Uterus (tissue), 4 donors: ENCODE measurements around the gene SLIT3. TPM values are rescaled to one million over a fixed set of nuclear protein-coding genes. Genes with fewer than 3 reads are reported as not detected.

Experiments used
- DNase-seq, 2 donors: peaks; one replicate each; pipeline ENCODE4 v3.0.0-alpha.2; 2019 to 2020
- H3K27ac ChIP-seq, 2 donors: fragments of 200-600 bp; sonication (generic); 1 replicate in 1 of 2; 2 replicates in 1 of 2; pipeline ENCODE4 v1.5.1; 2016 to 2018
- H3K27me3 ChIP-seq, 2 donors: fragments of 200-600 bp; sonication (generic); one replicate each; pipeline ENCODE4 v1.5.1; 2018 to 2019; ENCODE audit warnings: control low read depth in 1 of 2
- H3K36me3 ChIP-seq, 2 donors: fragments of 200-600 bp; sonication (generic); one replicate each; pipeline ENCODE4 v1.5.1; 2019; ENCODE audit warnings: control low read depth in 1 of 2
- H3K4me1 ChIP-seq, 2 donors: fragments of 200-600 bp; sonication (generic); one replicate each; pipeline ENCODE4 v1.5.1; 2018 to 2019; ENCODE audit warnings: control low read depth in 1 of 2
- H3K4me3 ChIP-seq, 2 donors: fragments of 200-600 bp; sonication (generic); 1 replicate in 1 of 2; 2 replicates in 1 of 2; pipeline ENCODE4 v1.5.1; 2018 to 2019; ENCODE audit warnings: mild to moderate bottlenecking in 1 of 2
- H3K9me3 ChIP-seq, 2 donors: fragments of 200-600 bp; sonication (generic); one replicate each; pipeline ENCODE4 v1.5.1; 2019; ENCODE audit warnings: control low read depth in 1 of 2
- POLR2A ChIP-seq, 2 donors: fragments of 450-650 bp; IDR thresholded peaks; one replicate each; pipeline ENCODE4 v1.6.1; 2016; ENCODE audit warnings: antibody characterized with exemption in 2 of 2, mild to moderate bottlenecking in 1 of 2, moderate library complexity in 1 of 2
- intact Hi-C: fragments of 100-400 bp; cut with DNase I; formaldehyde crosslinking; loops from one replicate; pipeline ENCODE4 v1.15.1; 2023; ENCODE audit warnings: low total_unique reads
- total RNA-seq, 4 donors: library from RNA; depleted of rRNA in 3 of 4; stranded (reverse); fragments of >200 nt in 3 of 4; gene quantifications; one replicate each; pipeline versions ENCODE4 v1.1.0 to v1.2.4, GENCODE V29; 2014 to 2023
- TF ChIP-seq, protein P1 (sequence below), 4 experiments: fragments of 200-600 bp in 2 of 4; fragments of 450-650 bp in 2 of 4; sonication (generic) in 2 of 4; IDR thresholded peaks; one replicate each; pipeline ENCODE4 v1.5.1; 2016 to 2019; ENCODE audit warnings: antibody characterized with exemption in 4 of 4, mild to moderate bottlenecking in 2 of 4, moderate library complexity in 1 of 4
- donor health status: DM: yes; HTN: yes; CAD: no.

The SLIT3 gene
- total RNA-seq, 4 donors from 2014 or later = 9.4 to 62.2 (median 28.1) TPM

DNA sequence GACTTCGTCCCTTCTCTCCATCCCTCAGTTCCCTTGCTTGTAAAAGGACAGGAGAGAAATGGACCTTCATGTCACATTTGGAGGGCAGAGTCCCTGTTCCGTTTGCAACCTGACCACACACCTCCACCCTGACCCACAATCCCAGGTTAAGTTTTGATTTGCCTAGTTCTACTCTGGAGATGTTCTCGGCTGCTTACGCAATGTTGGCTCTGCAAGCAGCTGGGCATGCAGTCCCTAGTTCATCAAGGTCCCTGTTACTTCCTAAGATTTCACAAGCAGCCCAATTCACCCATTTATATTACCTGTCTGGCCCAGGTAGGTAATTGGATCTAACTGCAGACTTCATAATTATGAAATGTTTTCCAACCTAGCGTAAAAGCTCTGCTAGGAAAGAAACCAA lies 28.8 kb downstream of the SLIT3 start:
- Histone ChIP-seq H3K27me3 (no peaks in the 10 kb centered on the region), H3K4me3 (no peak overlapping the region), H3K4me1 (no peaks in the 10 kb centered on the region), H3K9me3 (no peaks in the 10 kb centered on the region), H3K27ac (no peak overlapping the region), H3K36me3 (no peaks in the 10 kb centered on the region)
- intact Hi-C loops = no loop called here
- DNase-seq = no peak
- no peak for TF ChIP-seq POLR2A (IDR thresholded peaks at IDR 0.05)

DNA sequence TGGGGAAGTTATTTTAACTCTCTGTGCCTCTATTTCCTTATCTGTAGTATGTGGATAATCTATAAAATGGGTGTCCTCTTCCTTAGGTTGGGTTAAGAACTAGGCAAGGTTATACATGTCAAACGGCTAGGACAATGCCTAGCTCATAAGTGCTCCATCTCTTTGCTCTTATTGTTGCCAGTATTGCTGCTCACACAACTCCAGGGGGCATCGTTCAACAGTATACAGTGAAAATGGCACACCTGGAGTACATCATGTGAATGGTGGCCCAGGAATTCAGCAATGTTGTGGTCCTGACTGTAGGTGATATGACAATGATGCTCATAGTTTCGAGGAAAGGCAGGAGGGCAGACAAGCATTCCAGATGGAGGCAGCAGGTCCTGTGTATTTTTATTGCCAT lies 30.1 kb downstream of the SLIT3 start:
- no peak for DNase-seq
- Histone ChIP-seq H3K27me3 (no peaks in the 10 kb centered on the region), H3K27ac (no peak overlapping the region), H3K9me3 (no peaks in the 10 kb centered on the region), H3K4me3 (no peak overlapping the region), H3K4me1 (no peaks in the 10 kb centered on the region), H3K36me3 (no peaks in the 10 kb centered on the region)
- TF ChIP-seq POLR2A (IDR thresholded peaks at IDR 0.05) = no peak
- TF ChIP-seq, protein P1, sequence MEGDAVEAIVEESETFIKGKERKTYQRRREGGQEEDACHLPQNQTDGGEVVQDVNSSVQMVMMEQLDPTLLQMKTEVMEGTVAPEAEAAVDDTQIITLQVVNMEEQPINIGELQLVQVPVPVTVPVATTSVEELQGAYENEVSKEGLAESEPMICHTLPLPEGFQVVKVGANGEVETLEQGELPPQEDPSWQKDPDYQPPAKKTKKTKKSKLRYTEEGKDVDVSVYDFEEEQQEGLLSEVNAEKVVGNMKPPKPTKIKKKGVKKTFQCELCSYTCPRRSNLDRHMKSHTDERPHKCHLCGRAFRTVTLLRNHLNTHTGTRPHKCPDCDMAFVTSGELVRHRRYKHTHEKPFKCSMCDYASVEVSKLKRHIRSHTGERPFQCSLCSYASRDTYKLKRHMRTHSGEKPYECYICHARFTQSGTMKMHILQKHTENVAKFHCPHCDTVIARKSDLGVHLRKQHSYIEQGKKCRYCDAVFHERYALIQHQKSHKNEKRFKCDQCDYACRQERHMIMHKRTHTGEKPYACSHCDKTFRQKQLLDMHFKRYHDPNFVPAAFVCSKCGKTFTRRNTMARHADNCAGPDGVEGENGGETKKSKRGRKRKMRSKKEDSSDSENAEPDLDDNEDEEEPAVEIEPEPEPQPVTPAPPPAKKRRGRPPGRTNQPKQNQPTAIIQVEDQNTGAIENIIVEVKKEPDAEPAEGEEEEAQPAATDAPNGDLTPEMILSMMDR (IDR thresholded peaks at IDR 0.05) = no peak
- intact Hi-C loops = no loop called here

DNA sequence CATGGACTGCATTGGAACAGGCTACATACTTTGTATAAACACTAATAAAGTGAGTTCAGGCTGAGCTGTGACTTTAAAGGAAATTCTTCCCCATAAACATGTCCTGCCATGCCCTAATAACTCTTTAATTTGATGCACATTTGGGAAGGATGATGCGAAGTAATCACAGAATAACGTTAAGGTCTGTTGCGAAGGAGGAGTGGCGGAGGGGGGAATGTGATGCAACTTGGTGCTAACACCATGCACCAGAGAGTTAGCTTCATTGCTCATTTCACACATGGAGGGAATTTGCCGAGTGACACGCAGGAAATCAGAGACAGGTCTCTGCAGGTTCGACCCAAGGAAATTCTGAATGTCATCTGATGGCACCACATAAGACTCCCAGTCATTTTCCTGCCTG lies 32.9 kb downstream of the SLIT3 start:
- H3K27me3 ChIP-seq = no peaks in the 10 kb centered on the region
- no peak for DNase-seq
- H3K9me3 ChIP-seq = no peaks in the 10 kb centered on the region
- intact Hi-C loops = no loop called here
- no peaks in the 10 kb centered on the region for H3K4me1 ChIP-seq
- H3K4me3 ChIP-seq = no peak overlapping the region
- TF ChIP-seq, protein P1 (IDR thresholded peaks at IDR 0.05) = no peak
- no peak for TF ChIP-seq POLR2A (IDR thresholded peaks at IDR 0.05)
- H3K36me3 ChIP-seq = no peaks in the 10 kb centered on the region
- H3K27ac ChIP-seq = no peak overlapping the region

DNA sequence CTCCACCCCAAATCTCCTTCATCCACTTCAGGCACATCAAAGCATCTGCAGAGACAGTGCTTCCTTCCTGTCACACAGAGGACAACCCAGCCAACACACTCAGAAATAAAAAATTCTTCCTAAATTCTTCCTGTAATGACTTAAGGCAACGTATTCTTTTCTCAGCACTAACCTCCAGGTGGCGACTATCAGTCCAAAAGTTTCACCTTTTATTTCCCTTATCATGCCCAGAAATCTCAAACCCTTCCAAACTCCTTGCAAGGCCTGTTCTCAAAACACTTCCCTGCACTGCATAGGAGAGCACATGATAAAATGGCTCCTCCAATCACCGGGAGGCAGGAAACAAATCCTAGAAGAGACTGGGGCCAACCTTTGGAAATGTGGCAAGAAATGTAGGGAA lies 35.1 kb downstream of the SLIT3 start:
- Histone ChIP-seq H3K9me3 (no peaks in the 10 kb centered on the region), H3K27ac (no peak overlapping the region), H3K27me3 (no peaks in the 10 kb centered on the region), H3K4me3 (no peak overlapping the region), H3K4me1 (no peaks in the 10 kb centered on the region), H3K36me3 (no peaks in the 10 kb centered on the region)
- DNase-seq = no peak
- TF ChIP-seq POLR2A (IDR thresholded peaks at IDR 0.05) = no peak
- TF ChIP-seq, protein P1 (IDR thresholded peaks at IDR 0.05) = no peak
- intact Hi-C loops = no loop called here

DNA sequence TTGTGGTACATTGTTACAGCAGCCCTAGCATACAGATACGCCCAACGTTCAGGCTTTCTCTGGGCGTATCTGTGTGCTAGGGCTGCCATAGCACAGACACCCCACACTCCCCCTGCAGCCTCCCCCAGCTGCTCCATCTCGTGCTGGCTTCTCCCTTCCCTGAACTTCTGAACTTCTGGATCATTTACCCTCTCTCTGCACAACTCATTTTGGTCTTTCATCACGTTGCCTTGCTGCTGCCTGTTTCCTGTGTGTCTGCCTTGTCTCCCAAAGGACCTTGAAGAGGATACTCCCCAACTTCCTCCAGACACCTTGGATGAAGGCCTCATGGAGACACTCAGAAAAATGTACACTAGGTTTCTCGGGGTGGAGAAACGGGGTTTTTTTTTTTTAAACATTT lies 37.3 kb downstream of the SLIT3 start:
- Histone ChIP-seq H3K4me3 (no peak overlapping the region), H3K27ac (no peak overlapping the region), H3K27me3 (no peaks in the 10 kb centered on the region), H3K36me3 (no peaks in the 10 kb centered on the region), H3K9me3 (no peaks in the 10 kb centered on the region), H3K4me1 (no peaks in the 10 kb centered on the region)
- TF ChIP-seq, protein P1 (IDR thresholded peaks at IDR 0.05) = no peak
- no peak for TF ChIP-seq POLR2A (IDR thresholded peaks at IDR 0.05)
- DNase-seq = no peak
- intact Hi-C loops = no loop called here

DNA sequence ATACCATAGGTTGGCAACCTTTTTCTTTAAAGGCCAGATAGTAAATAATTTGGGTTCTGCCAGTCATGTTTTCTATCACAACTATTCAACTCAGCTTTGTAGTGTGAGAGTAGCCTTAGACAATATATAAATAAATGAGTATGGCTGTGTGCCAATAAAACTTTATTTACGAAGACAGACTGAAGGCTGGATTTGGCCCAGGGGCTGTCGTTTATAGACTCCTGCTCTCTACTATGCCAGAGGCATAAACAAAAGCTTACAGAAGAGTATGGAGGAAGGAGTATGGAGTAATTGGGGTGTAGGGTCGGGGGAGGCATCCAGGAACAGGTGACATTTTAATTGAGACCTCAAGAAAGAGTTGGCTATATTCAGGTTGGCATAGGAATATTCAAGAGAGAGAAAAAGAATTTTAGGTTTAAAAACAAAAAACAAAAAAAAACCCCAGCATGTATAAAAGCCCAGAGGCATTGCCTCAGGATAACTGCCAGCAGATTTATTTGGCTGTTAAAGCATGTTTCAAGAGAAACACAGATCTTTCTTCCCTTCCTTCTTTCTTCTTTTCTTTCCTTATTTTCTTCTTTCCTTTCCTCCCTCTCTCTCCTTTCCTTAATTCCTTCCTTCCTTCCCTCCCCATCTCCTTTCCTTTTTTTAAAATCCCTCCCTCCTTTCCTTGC lies 39.9 kb downstream of the SLIT3 start:
- H3K4me1 ChIP-seq = no peaks in the 10 kb centered on the region
- H3K27me3 ChIP-seq = no peaks in the 10 kb centered on the region
- intact Hi-C loops = no loop called here
- DNase-seq = no peak
- H3K27ac ChIP-seq = no peak overlapping the region
- no peak for TF ChIP-seq POLR2A (IDR thresholded peaks at IDR 0.05)
- H3K36me3 ChIP-seq = no peaks in the 10 kb centered on the region
- H3K9me3 ChIP-seq = no peaks in the 10 kb centered on the region
- H3K4me3 ChIP-seq = no peak overlapping the region
